H9 (cell line): ENCODE data around the gene DGKB. TPM values are rescaled to one million over a fixed set of nuclear protein-coding genes. Genes with fewer than 3 reads are reported as not detected.

ENCODE experiments used
- DNase-seq: peaks from one replicate; pipeline ENCODE4 v3.0.0-alpha.2; 2017
- H2AFZ ChIP-seq: one replicate; pipeline ENCODE4 v1.6.1; 2013; ENCODE audit warnings: mild to moderate bottlenecking, low read length, control low read depth, moderate library complexity
- H2AK5ac ChIP-seq: 2 replicates; pipeline ENCODE4 v1.6.1; 2013; ENCODE audit warnings: low read length, control low read depth, mixed read lengths; ENCODE audit not compliant: insufficient read length
- H2BK120ac ChIP-seq: one replicate; pipeline ENCODE4 v1.6.1; 2013; ENCODE audit warnings: low read depth, mild to moderate bottlenecking, low read length, control low read depth, inconsistent platforms; ENCODE audit not compliant: poor library complexity, severe bottlenecking
- H2BK12ac ChIP-seq: 2 replicates; pipeline ENCODE4 v1.6.1; 2013; ENCODE audit warnings: low read length, control low read depth, mixed read lengths, low read depth; ENCODE audit not compliant: insufficient read length
- H2BK15ac ChIP-seq: 2 replicates; pipeline ENCODE4 v1.6.1; 2013; ENCODE audit warnings: low read depth, low read length, control low read depth
- H2BK20ac ChIP-seq: one replicate; pipeline ENCODE4 v1.6.1; 2013; ENCODE audit warnings: low read depth, mild to moderate bottlenecking, low read length, control low read depth, inconsistent platforms; ENCODE audit not compliant: poor library complexity, severe bottlenecking
- H2BK5ac ChIP-seq: 2 replicates; pipeline ENCODE4 v1.6.1; 2013; ENCODE audit warnings: low read length, control low read depth, mixed read lengths; ENCODE audit not compliant: insufficient read length
- H3K14ac ChIP-seq: 2 replicates; pipeline ENCODE4 v1.6.1; 2013; ENCODE audit warnings: low read length, control low read depth; ENCODE audit not compliant: insufficient read depth
- H3K18ac ChIP-seq: 2 replicates; pipeline ENCODE4 v1.6.1; 2013; ENCODE audit warnings: low read depth, mild to moderate bottlenecking, mixed read lengths, low read length, control low read depth; ENCODE audit not compliant: insufficient read length
- H3K23ac ChIP-seq: 2 replicates; pipeline ENCODE4 v1.6.1; 2013; ENCODE audit warnings: low read length, control low read depth, mixed read lengths, low read depth; ENCODE audit not compliant: insufficient read length
- H3K23me2 ChIP-seq: 2 replicates; pipeline ENCODE4 v1.6.1; 2013; ENCODE audit warnings: low read depth, mild to moderate bottlenecking, mixed read lengths, low read length, control low read depth; ENCODE audit not compliant: insufficient read length, poor library complexity, severe bottlenecking
- H3K27ac ChIP-seq: 2 replicates; pipeline ENCODE4 v1.5.1; 2013; ENCODE audit warnings: low read length, control low read depth, mixed read lengths, low read depth; ENCODE audit not compliant: insufficient read length
- H3K27me3 ChIP-seq: 2 replicates; pipeline ENCODE4 v1.6.1; 2013; ENCODE audit warnings: low read length, control low read depth, inconsistent platforms; ENCODE audit not compliant: insufficient read depth
- H3K4ac ChIP-seq: 2 replicates; pipeline ENCODE4 v1.6.1; 2013; ENCODE audit warnings: low read depth, mild to moderate bottlenecking, control low read depth, inconsistent platforms, low read length, moderate library complexity
- H3K4me1 ChIP-seq: 2 replicates; pipeline ENCODE4 v1.6.1; 2013; ENCODE audit warnings: low read length, control low read depth, inconsistent platforms; ENCODE audit not compliant: insufficient read depth
- H3K4me2 ChIP-seq: 2 replicates; pipeline ENCODE4 v1.6.1; 2013; ENCODE audit warnings: low read length, control low read depth, mixed read lengths; ENCODE audit not compliant: insufficient read length, insufficient read depth
- H3K56ac ChIP-seq: 2 replicates; pipeline ENCODE4 v1.6.1; 2013; ENCODE audit warnings: low read depth, mild to moderate bottlenecking, mixed read lengths, low read length, control low read depth; ENCODE audit not compliant: insufficient read length
- H3K79me1 ChIP-seq: 2 replicates; pipeline ENCODE4 v1.6.1; 2013; ENCODE audit warnings: low read depth, mild to moderate bottlenecking, moderate library complexity, low read length, control low read depth, inconsistent platforms; ENCODE audit not compliant: insufficient read depth, poor library complexity, severe bottlenecking
- H3K79me2 ChIP-seq: 2 replicates; pipeline ENCODE4 v1.6.1; 2013; ENCODE audit warnings: low read length, control low read depth, inconsistent platforms; ENCODE audit not compliant: insufficient read depth
- H3K9ac ChIP-seq: 2 replicates; pipeline ENCODE4 v1.6.1; 2013; ENCODE audit warnings: low read length, control low read depth, mixed read lengths; ENCODE audit not compliant: insufficient read length; ENCODE audit errors: extremely low read depth
- H3K9me3 ChIP-seq: one replicate; pipeline ENCODE4 v1.6.1; 2013; ENCODE audit warnings: low read depth, low read length, inconsistent platforms; ENCODE audit not compliant: control insufficient read depth
- H3T11ph ChIP-seq: one replicate; pipeline ENCODE4 v1.6.1; 2013; ENCODE audit warnings: mild to moderate bottlenecking, low read length, control low read depth, inconsistent platforms
- H4K20me1 ChIP-seq: one replicate; pipeline ENCODE4 v1.6.1; 2013; ENCODE audit not compliant: control insufficient read depth, insufficient read length, insufficient read depth
- H4K5ac ChIP-seq: 2 replicates; pipeline ENCODE4 v1.6.1; 2013; ENCODE audit warnings: low read depth, mild to moderate bottlenecking, mixed read lengths, low read length, control low read depth; ENCODE audit not compliant: insufficient read length
- H4K8ac ChIP-seq: replicated peaks from 2 replicates; pipeline ENCODE4 v1.6.1; 2013; ENCODE audit warnings: low read length, control low read depth, mixed read lengths, low read depth; ENCODE audit not compliant: insufficient read length
- H4K91ac ChIP-seq: 2 replicates; pipeline ENCODE4 v1.6.1; 2013; ENCODE audit warnings: low read depth, mild to moderate bottlenecking, moderate library complexity, mixed read lengths, low read length, control low read depth; ENCODE audit not compliant: insufficient read length
- H3K27ac Mint-ChIP-seq, 3 experiments: 2 replicates in 2 of 3; 3 replicates in 1 of 3; pipeline ENCODE4 v1.8.0; 2020 to 2021; ENCODE audit warnings: mixed read lengths in 3 of 3, mild to moderate bottlenecking in 1 of 3, moderate library complexity in 1 of 3
- H3K27me3 Mint-ChIP-seq: 2 replicates; pipeline ENCODE4 v1.8.0; 2021; ENCODE audit warnings: low read depth, mild to moderate bottlenecking, moderate library complexity, mixed read lengths
- H3K36me3 Mint-ChIP-seq, 3 experiments: 2 replicates in 2 of 3; 3 replicates in 1 of 3; pipeline ENCODE4 v1.8.0; 2020 to 2021; ENCODE audit warnings: low read depth in 3 of 3, mixed read lengths in 3 of 3; ENCODE audit not compliant: insufficient read depth in 1 of 3
- H3K4me1 Mint-ChIP-seq, 2 experiments: 2 replicates each; pipeline ENCODE4 v1.8.0; 2020; ENCODE audit warnings: mixed read lengths in 2 of 2
- H3K4me3 Mint-ChIP-seq, 2 experiments: 2 replicates in 1 of 2; 3 replicates in 1 of 2; pipeline ENCODE4 v1.8.0; 2020 to 2021; ENCODE audit warnings: mild to moderate bottlenecking in 2 of 2, mixed read lengths in 2 of 2, moderate library complexity in 1 of 2
- H3K9me3 Mint-ChIP-seq, 2 experiments: 2 replicates in 1 of 2; 3 replicates in 1 of 2; pipeline ENCODE4 v1.8.0; 2020; ENCODE audit warnings: mild to moderate bottlenecking in 2 of 2, mixed read lengths in 2 of 2, moderate library complexity in 1 of 2
- CTCF ChIP-seq: fragments of 200-600 bp; sonication (generic); conservative IDR thresholded peaks from 3 replicates; pipeline ENCODE4 v1.8.0; 2021; ENCODE audit warnings: antibody characterized with exemption, mild to moderate bottlenecking
- WGBS: extraction: QIAGEN DNeasy Blood & Tissue Kit; methylation state at CpG from one replicate; pipeline ENCODE4 v1.1.7; 2013; ENCODE audit warnings: missing lambda C conversion rate, low lambda C conversion rate, mixed read lengths; ENCODE audit not compliant: insufficient read length; ENCODE audit errors: extremely low coverage; 5-methylcytosine and 5-hydroxymethylcytosine counted together
- total RNA-seq: library from RNA; stranded (reverse); gene quantifications from 2 replicates; pipeline ENCODE4 v1.2.1, GENCODE V29; 2021

DGKB gene
- total RNA-seq, 1 experiment from 2014 or later, result 0.26 TPM

- H2AFZ ChIP-seq, result no peak overlapping the region
- H4K8ac ChIP-seq, result no peak overlapping the region
- H3T11ph ChIP-seq, result no peak overlapping the region
- no peak for DNase-seq
- H2AK5ac ChIP-seq, result no peak overlapping the region
- H3K9me3 ChIP-seq, result no peaks in the 10 kb centered on the region
- no peak overlapping the region for H2BK15ac ChIP-seq
- no peaks in the 10 kb centered on the region for H3K36me3 Mint-ChIP-seq
- H2BK5ac ChIP-seq, result no peak overlapping the region
- no peak overlapping the region for H3K56ac ChIP-seq
- H3K27ac Mint-ChIP-seq, result no peak overlapping the region
- H3K4ac ChIP-seq, result no peak overlapping the region
- no peak overlapping the region for H2BK12ac ChIP-seq
- TF ChIP-seq CTCF, result no peak
- no peaks in the 10 kb centered on the region for H3K27me3 Mint-ChIP-seq
- H4K20me1 ChIP-seq, result no peaks in the 10 kb centered on the region
- H3K18ac ChIP-seq, result no peak overlapping the region
- H3K4me3 Mint-ChIP-seq, result no peak overlapping the region
- H3K27ac ChIP-seq, result no peak overlapping the region
- WGBS, result no CpG with 5 or more reads among the region's 2 CpGs
- no peak overlapping the region for H3K4me2 ChIP-seq
- H3K4me1 ChIP-seq, result no peaks in the 10 kb centered on the region
- H3K14ac ChIP-seq, result no peak overlapping the region
- H3K9me3 Mint-ChIP-seq, result no peaks in the 10 kb centered on the region
- H4K5ac ChIP-seq, result no peak overlapping the region
- H2BK20ac ChIP-seq, result no peak overlapping the region
- H3K23me2 ChIP-seq, result no peaks in the 10 kb centered on the region
- no peak overlapping the region for H3K9ac ChIP-seq
- no peaks in the 10 kb centered on the region for H3K79me2 ChIP-seq
- H4K91ac ChIP-seq, result no peak overlapping the region
- no peaks in the 10 kb centered on the region; the same call in 1 of the 2 replicates for H3K27me3 ChIP-seq
- no peak overlapping the region for H2BK120ac ChIP-seq
- peaks cover 3% of the 10 kb centered on the region in 2 experiments; a peak in 1 of 4 replicates for H3K4me1 Mint-ChIP-seq
- no peaks in the 10 kb centered on the region for H3K79me1 ChIP-seq
- no peak overlapping the region for H3K23ac ChIP-seq
Observed at GRCh38 chr7:14124716-14125115, 777.8 kb downstream of the DGKB start.
